ENCODE data around the gene LAYN. TPM values are rescaled to one million over a fixed set of nuclear protein-coding genes. Genes with fewer than 3 reads are reported as not detected.

The LAYN gene
- total and polyA plus RNA-seq, 3 donors from 2014 or later: 7.0 to 9.5 (median 8.7) TPM

- no peaks in the 10 kb centered on the region for H3K27me3 ChIP-seq
- H3K36me3 ChIP-seq (ENCODE audit: low read depth, missing control alignments): no peaks in the 10 kb centered on the region
- no peak overlapping the region for H3K27ac ChIP-seq
- DNase-seq: no peak
- H3K4me3 ChIP-seq: no peak overlapping the region
- H3K4me1 ChIP-seq: no peaks in the 10 kb centered on the region
- intact Hi-C loops (cut with DNase I; ENCODE audit: low total_unique reads): no loop called here
- TF ChIP-seq POLR2A (IDR thresholded peaks at IDR 0.05): no peak
- TF ChIP-seq CTCF (IDR thresholded peaks at IDR 0.05): no peak
- no peaks in the 10 kb centered on the region for H3K9me3 ChIP-seq
Measured at GRCh38 chr11:111554532-111554931, 14.0 kb downstream of the LAYN start.

- Histone ChIP-seq H3K27me3 (no peaks in the 10 kb centered on the region), H3K36me3 (ENCODE audit: low read depth, missing control alignments) (no peaks in the 10 kb centered on the region), H3K4me3 (no peak overlapping the region), H3K9me3 (no peaks in the 10 kb centered on the region), H3K27ac (no peak overlapping the region), H3K4me1 (no peaks in the 10 kb centered on the region)
- TF ChIP-seq CTCF (IDR thresholded peaks at IDR 0.05) (no peak), POLR2A (IDR thresholded peaks at IDR 0.05) (no peak)
- intact Hi-C loops (cut with DNase I; ENCODE audit: low total_unique reads): no loop called here
- DNase-seq: no peak
Measured at GRCh38 chr11:111555255-111555654, 14.7 kb downstream of the LAYN start.

GRCh38 chr11:111557425-111558111, 17.0 kb downstream of the LAYN start:
- WGBS, 2 donors: 86 to 90% methylated on average over 5 of the region's 5 CpGs
- Histone ChIP-seq H3K27me3 (no peaks in the 10 kb centered on the region), H3K27ac (no peak overlapping the region), H3K9me3 (no peaks in the 10 kb centered on the region), H3K4me3 (no peak overlapping the region), H3K36me3 (ENCODE audit: low read depth, missing control alignments) (no peaks in the 10 kb centered on the region), H3K4me1 (no peaks in the 10 kb centered on the region)
- no peak for DNase-seq
- intact Hi-C loops (cut with DNase I; ENCODE audit: low total_unique reads): no loop called here
- no peak for TF ChIP-seq CTCF (IDR thresholded peaks at IDR 0.05)
- no peak for TF ChIP-seq POLR2A (IDR thresholded peaks at IDR 0.05)

GRCh38 chr11:111559800-111560464, 19.4 kb downstream of the LAYN start:
- no peaks in the 10 kb centered on the region for H3K36me3 ChIP-seq (ENCODE audit: low read depth, missing control alignments)
- intact Hi-C loops (cut with DNase I; ENCODE audit: low total_unique reads): loop anchor here (10.0 kb wide), 1 partner anchor 285 kb away; no protein-coding TSS in a partner anchor
- H3K9me3 ChIP-seq: no peaks in the 10 kb centered on the region
- no peaks in the 10 kb centered on the region for H3K27me3 ChIP-seq
- DNase-seq: no peak
- H3K4me1 ChIP-seq: no peaks in the 10 kb centered on the region
- WGBS, 2 donors: 76 to 77% methylated on average over 11 of the region's 11 CpGs
- no peak for TF ChIP-seq CTCF (IDR thresholded peaks at IDR 0.05)
- TF ChIP-seq POLR2A (IDR thresholded peaks at IDR 0.05): no peak
- H3K27ac ChIP-seq: no peak overlapping the region
- H3K4me3 ChIP-seq: no peak overlapping the region
